B cell (primary cell): ENCODE data around the gene CDC26. TPM values are rescaled to one million over a fixed set of nuclear protein-coding genes. Genes with fewer than 3 reads are reported as not detected.

Source experiments
- ATAC-seq: fragments of 200-7000 bp; cut with Tn5 transposase; one replicate; pipeline ENCODE4 v1.10.0; 2021; ENCODE audit warnings: low read depth, mild to moderate bottlenecking, moderate number of reproducible peaks, moderate library complexity
- CTCF ChIA-PET: fragments of 350-600 bp; sonication (Branson Sonifier 250); formaldehyde crosslinking; loops from one replicate; lab custom pipeline; 2021; ENCODE audit warnings: antibody characterized with exemption, inconsistent platforms; lab: Charles Lee
- POLR2A ChIA-PET: fragments of 350-600 bp; sonication (Branson Sonifier 250); formaldehyde crosslinking; loops from one replicate; lab custom pipeline; 2021; ENCODE audit warnings: antibody characterized with exemption; lab: Charles Lee
- DNase-seq: peaks from one replicate; pipeline ENCODE4 v3.0.0; 2013
- H2AFZ ChIP-seq: 2 replicates; pipeline ENCODE4 v1.6.1; 2012; ENCODE audit warnings: mild to moderate bottlenecking, low read depth, low read length; ENCODE audit not compliant: insufficient read depth, poor library complexity, severe bottlenecking
- H3K27ac ChIP-seq, 2 donors: 1 replicate in 1 of 2; 2 replicates in 1 of 2; pipeline ENCODE4 v1.5.1; 2012 to 2013; ENCODE audit warnings: low read length in 2 of 2, mild to moderate bottlenecking in 2 of 2, moderate library complexity in 1 of 2
- H3K27me3 ChIP-seq, 4 experiments: fragments of 200-600 bp in 1 of 4; sonication (generic) in 1 of 4; replicated peaks in 1 of 4; 1 replicate in 2 of 4; 2 replicates in 2 of 4; pipeline versions ENCODE4 v1.6.1 to v1.7.0; 2013 to 2016; ENCODE audit warnings: low read length in 3 of 4, mild to moderate bottlenecking in 2 of 4, mixed read lengths in 1 of 4, moderate library complexity in 1 of 4; ENCODE audit not compliant: insufficient read depth in 4 of 4, control insufficient read depth in 3 of 4; ENCODE audit errors: control extremely low read depth in 1 of 4
- H3K36me3 ChIP-seq, 2 experiments: replicated peaks in 1 of 2; 1 replicate in 1 of 2; 2 replicates in 1 of 2; pipeline versions ENCODE4 v1.6.1 to v1.7.1; 2013; ENCODE audit warnings: low read length in 1 of 2; ENCODE audit not compliant: insufficient read depth in 2 of 2, control insufficient read depth in 1 of 2; ENCODE audit errors: control extremely low read depth in 1 of 2, extremely low read depth in 1 of 2
- H3K4me1 ChIP-seq, 2 donors: fragments of 200-600 bp in 1 of 2; sonication (generic) in 1 of 2; 1 replicate in 1 of 2; 2 replicates in 1 of 2; pipeline versions ENCODE4 v1.5.1 to v1.6.1; 2013 to 2017; ENCODE audit warnings: low read length in 2 of 2; ENCODE audit not compliant: control insufficient read depth in 2 of 2, insufficient read depth in 2 of 2
- H3K4me2 ChIP-seq: replicated peaks from 2 replicates; pipeline ENCODE3; 2012; ENCODE audit warnings: mild to moderate bottlenecking, low read depth, low read length; ENCODE audit not compliant: poor library complexity, severe bottlenecking
- H3K4me3 ChIP-seq, 5 experiments: fragments of 200-600 bp in 1 of 5; sonication (generic) in 1 of 5; 1 replicate in 3 of 5; 2 replicates in 2 of 5; pipeline versions ENCODE4 v1.5.1 to v1.7.0; 2011 to 2016; ENCODE audit warnings: low read length in 4 of 5, mild to moderate bottlenecking in 4 of 5, low read depth in 2 of 5, control low read depth in 1 of 5, moderate library complexity in 1 of 5; ENCODE audit not compliant: insufficient read depth in 1 of 5; ENCODE audit errors: control extremely low read depth in 1 of 5, extremely low read depth in 1 of 5
- H3K79me2 ChIP-seq: fragments of 200-600 bp; sonication (generic); one replicate; pipeline ENCODE4 v1.6.0; 2016; ENCODE audit warnings: low read length; ENCODE audit not compliant: control insufficient read depth, insufficient read depth
- H3K9ac ChIP-seq: fragments of 200-600 bp; sonication (generic); 2 replicates; pipeline ENCODE4 v1.6.1; 2017; ENCODE audit warnings: mild to moderate bottlenecking, low read length, moderate library complexity
- H3K9me3 ChIP-seq, 3 donors: one replicate each; pipeline versions ENCODE4 v1.6.1 to v1.7.1; 2013; ENCODE audit warnings: low read length in 2 of 3; ENCODE audit not compliant: control insufficient read depth in 2 of 3, insufficient read depth in 1 of 3; ENCODE audit errors: control extremely low read depth in 1 of 3
- H4K20me1 ChIP-seq: 2 replicates; pipeline ENCODE4 v1.6.0; 2012; ENCODE audit warnings: mild to moderate bottlenecking, low read length; ENCODE audit not compliant: insufficient read depth, control insufficient read depth, poor library complexity, severe bottlenecking
- H3K27ac Mint-ChIP-seq: one replicate; pipeline ENCODE4 v1.8.0; 2021; ENCODE audit warnings: mixed read lengths
- H3K27me3 Mint-ChIP-seq: one replicate; pipeline ENCODE4 v1.8.0; 2021; ENCODE audit warnings: mixed read lengths
- H3K4me1 Mint-ChIP-seq: one replicate; pipeline ENCODE4 v1.8.0; 2021; ENCODE audit warnings: mixed read lengths
- H3K4me3 Mint-ChIP-seq: one replicate; pipeline ENCODE4 v1.8.0; 2021; ENCODE audit warnings: mixed read lengths
- H3K9me3 Mint-ChIP-seq: one replicate; pipeline ENCODE4 v1.8.0; 2022; ENCODE audit warnings: mixed read lengths; ENCODE audit not compliant: insufficient read depth
- EZH2 ChIP-seq: IDR thresholded peaks from 2 replicates; pipeline ENCODE4 v1.6.1; 2012; ENCODE audit warnings: borderline replicate concordance, low read depth, mild to moderate bottlenecking, moderate library complexity, low read length; ENCODE audit not compliant: insufficient read depth, poor library complexity, severe bottlenecking
- WGBS: methylation state at CpG from one replicate; pipeline ENCODE4 v1.1.5; 2013; ENCODE audit warnings: missing lambda C conversion rate; ENCODE audit not compliant: insufficient coverage; 5-methylcytosine and 5-hydroxymethylcytosine counted together
- intact Hi-C: fragments of 100-400 bp; cut with micrococcal nuclease; formaldehyde crosslinking; loops from one replicate; pipeline ENCODE4 v1.10.0; 2022
- polyA plus RNA-seq: library from polyadenylated mRNA; depleted of rRNA; stranded (reverse); fragments of >200 nt; gene quantifications from 2 replicates; pipeline ENCODE4 v1.2.3, GENCODE V29; 2012
- total RNA-seq, 2 donors: library from RNA; stranded (reverse); fragments of 120-200 nt in 1 of 2; gene quantifications; 1 replicate in 1 of 2; 2 replicates in 1 of 2; pipeline versions ENCODE4 v1.2.3 to v1.2.4, GENCODE V29; 2013 to 2022
- TF ChIP-seq, protein P1 (sequence below): fragments of 200-600 bp; IDR thresholded peaks from one replicate; pipeline ENCODE4 v1.8.0; 2022; ENCODE audit warnings: antibody characterized with exemption, mild to moderate bottlenecking

CDC26 gene
- total and polyA plus RNA-seq, 2 donors (not counting 1 experiment from before 2014, with no cell fraction given), result 14.8 to 32.9 TPM

DNA sequence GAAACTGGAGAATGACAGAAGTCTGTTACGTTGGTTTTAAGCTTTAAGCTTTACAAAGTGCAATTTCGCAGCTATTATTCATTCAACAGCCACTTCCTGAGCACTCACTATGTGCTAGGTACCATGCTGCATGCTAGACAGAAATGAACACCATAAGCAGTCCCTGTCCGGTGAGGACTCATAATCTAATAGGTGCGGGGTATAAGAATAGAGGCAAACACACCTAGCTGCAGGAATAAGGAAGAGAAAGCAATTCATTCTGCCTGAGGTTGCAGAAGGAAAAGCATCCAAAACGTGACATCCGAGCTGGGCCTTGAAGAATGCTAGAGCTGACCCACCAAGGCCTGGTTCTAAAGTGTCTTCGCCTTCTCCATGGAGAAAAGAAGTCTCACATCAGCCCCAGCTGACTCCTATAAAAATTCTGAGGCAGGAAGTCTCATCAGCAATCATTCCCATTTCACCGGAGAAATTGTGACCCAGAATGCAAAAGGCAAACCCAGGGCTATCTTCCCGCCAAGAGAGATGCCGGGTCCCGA lies 54.8 kb downstream of the CDC26 start:
- Histone ChIP-seq H3K79me2 (peaks cover 60% of the 10 kb centered on the region), H3K9ac (peak overlapping the region; percentile 95), H3K27me3 (no peaks in the 10 kb centered on the region), H4K20me1 (peaks cover 9% of the 10 kb centered on the region), H3K9me3 (peaks cover 0 to 4% (median 0%) of the 10 kb centered on the region in 3 donors), H3K4me3 (peak overlapping the region; percentile 77 to 97 (median 94)), H2AFZ (peak overlapping the region; percentile 87), H3K36me3 (no peaks in the 10 kb centered on the region), H3K27ac (peak overlapping the region; percentile 59 to 84), H3K4me1 (peaks cover 33 to 35% of the 10 kb centered on the region in 2 donors), H3K4me2 (peak overlapping the region; percentile 91)
- no peak for DNase-seq
- intact Hi-C loops, result loop anchor here (1.0 to 5.0 kb wide), 7 partner anchors 12 to 1323 kb away; partner anchors contain the start of genes ALAD, CDC26, PRPF4 and PTBP3
- POLR2A ChIA-PET, result interaction anchor here (0.6 to 2.1 kb wide), 4 partner anchors 11 to 190 kb away, joined by 5 to 12 read pairs (median 8); partner anchors contain the start of genes C9orf43, CDC26, POLE3 and PRPF4
- peaks cover 48% of the 10 kb centered on the region for H3K4me1 Mint-ChIP-seq
- no peak for TF ChIP-seq EZH2
- TF ChIP-seq, protein P1, sequence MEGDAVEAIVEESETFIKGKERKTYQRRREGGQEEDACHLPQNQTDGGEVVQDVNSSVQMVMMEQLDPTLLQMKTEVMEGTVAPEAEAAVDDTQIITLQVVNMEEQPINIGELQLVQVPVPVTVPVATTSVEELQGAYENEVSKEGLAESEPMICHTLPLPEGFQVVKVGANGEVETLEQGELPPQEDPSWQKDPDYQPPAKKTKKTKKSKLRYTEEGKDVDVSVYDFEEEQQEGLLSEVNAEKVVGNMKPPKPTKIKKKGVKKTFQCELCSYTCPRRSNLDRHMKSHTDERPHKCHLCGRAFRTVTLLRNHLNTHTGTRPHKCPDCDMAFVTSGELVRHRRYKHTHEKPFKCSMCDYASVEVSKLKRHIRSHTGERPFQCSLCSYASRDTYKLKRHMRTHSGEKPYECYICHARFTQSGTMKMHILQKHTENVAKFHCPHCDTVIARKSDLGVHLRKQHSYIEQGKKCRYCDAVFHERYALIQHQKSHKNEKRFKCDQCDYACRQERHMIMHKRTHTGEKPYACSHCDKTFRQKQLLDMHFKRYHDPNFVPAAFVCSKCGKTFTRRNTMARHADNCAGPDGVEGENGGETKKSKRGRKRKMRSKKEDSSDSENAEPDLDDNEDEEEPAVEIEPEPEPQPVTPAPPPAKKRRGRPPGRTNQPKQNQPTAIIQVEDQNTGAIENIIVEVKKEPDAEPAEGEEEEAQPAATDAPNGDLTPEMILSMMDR, result no peak
- WGBS, result 5% methylated on average over 9 of the region's 11 CpGs
- no peak for ATAC-seq
- H3K4me3 Mint-ChIP-seq, result peak overlapping the region; percentile 95
- H3K27ac Mint-ChIP-seq, result peak overlapping the region; percentile 95
- no peaks in the 10 kb centered on the region for H3K9me3 Mint-ChIP-seq
- H3K27me3 Mint-ChIP-seq, result no peaks in the 10 kb centered on the region
- CTCF ChIA-PET, result interaction anchor here (0.8 to 5.6 kb wide), 9 partner anchors 11 to 437 kb away, joined by 3 to 39 read pairs (median 4); partner anchors contain the start of genes CDC26, PRPF4 and SLC31A2

DNA sequence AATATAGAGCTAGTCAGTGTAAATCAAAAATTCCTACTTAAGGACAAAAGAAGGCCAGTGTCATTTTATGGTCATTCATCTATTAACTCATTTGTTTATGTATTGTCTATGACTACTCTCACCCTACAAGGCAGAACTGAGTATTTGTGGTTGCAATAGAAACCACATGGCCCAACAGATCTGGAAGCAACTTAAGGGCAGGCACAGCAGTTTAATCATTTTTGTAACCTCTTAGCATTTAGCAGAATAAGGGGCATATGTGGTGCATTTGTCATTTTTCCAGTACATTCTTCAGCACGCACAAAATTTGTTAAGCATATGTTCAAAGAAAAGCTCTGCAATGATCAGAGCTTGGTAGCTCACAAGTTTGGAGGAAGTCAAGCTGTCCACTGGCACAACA lies 55.4 kb downstream of the CDC26 start:
- CTCF ChIA-PET, result interaction anchor here (0.8 to 5.6 kb wide), 6 partner anchors 13 to 438 kb away, joined by 3 to 39 read pairs (median 4); partner anchors contain the start of genes CDC26 and PRPF4
- DNase-seq (peak; percentile 53), ATAC-seq (no peak)
- H3K4me1 ChIP-seq, result peaks cover 33 to 35% of the 10 kb centered on the region in 2 donors
- WGBS, result no CpG with 5 or more reads among the region's 1 CpG
- peak overlapping the region; percentile 95 for H3K9ac ChIP-seq
- H3K27me3 Mint-ChIP-seq, result no peaks in the 10 kb centered on the region
- POLR2A ChIA-PET, result interaction anchor here (2.1 kb wide), 1 partner anchor 191 kb away, joined by 12 read pairs; the partner anchor contains the start of genes C9orf43 and POLE3
- no peaks in the 10 kb centered on the region for H3K36me3 ChIP-seq
- H3K9me3 ChIP-seq, result peaks cover 0 to 4% (median 0%) of the 10 kb centered on the region in 3 donors
- intact Hi-C loops, result loop anchor here (2.0 to 5.0 kb wide), 3 partner anchors 181 to 1323 kb away; partner anchors contain the start of genes ALAD, PTBP3 and UGCG
- H3K4me3 ChIP-seq, result peak overlapping the region in 4 of 5 experiments; percentile 77 to 97 (median 90)
- H3K27ac ChIP-seq, result peak overlapping the region; percentile 59 to 84
- no peaks in the 10 kb centered on the region for H3K27me3 ChIP-seq
- H3K9me3 Mint-ChIP-seq, result no peaks in the 10 kb centered on the region
- H3K79me2 ChIP-seq, result peaks cover 64% of the 10 kb centered on the region
- peak overlapping the region; percentile 91 for H3K4me2 ChIP-seq
- no peak overlapping the region for H2AFZ ChIP-seq
- H4K20me1 ChIP-seq, result peaks cover 14% of the 10 kb centered on the region
- H3K4me1 Mint-ChIP-seq, result peaks cover 49% of the 10 kb centered on the region
- TF ChIP-seq, protein P1, result no peak
- no peak for TF ChIP-seq EZH2
- H3K4me3 Mint-ChIP-seq, result peak overlapping the region; percentile 95
- H3K27ac Mint-ChIP-seq, result peak overlapping the region; percentile 95
